HFFc6 (cell line): ENCODE results near the gene ANKDD1A. TPM values are rescaled to one million over a fixed set of nuclear protein-coding genes. Genes with fewer than 3 reads are reported as not detected.
A peak's percentile ranks its signal among the peaks of the same experiment; 100 is the strongest.

Experiments
- DNase-seq: peaks from one replicate; pipeline ENCODE4 v3.0.0-alpha.2; 2018
- H3K27ac Mint-ChIP-seq: 2 replicates; pipeline ENCODE4 v1.8.0; 2020; ENCODE audit warnings: mild to moderate bottlenecking, mixed read lengths
- H3K27me3 Mint-ChIP-seq: 2 replicates; pipeline ENCODE4 v1.8.0; 2021; ENCODE audit warnings: mild to moderate bottlenecking, moderate library complexity, mixed read lengths; ENCODE audit not compliant: insufficient read depth
- H3K36me3 Mint-ChIP-seq: 2 replicates; pipeline ENCODE4 v1.8.0; 2021; ENCODE audit warnings: low read depth, mixed read lengths
- H3K4me1 Mint-ChIP-seq: 2 replicates; pipeline ENCODE4 v1.8.0; 2020; ENCODE audit warnings: low read depth, mixed read lengths
- H3K4me3 Mint-ChIP-seq: 2 replicates; pipeline ENCODE4 v1.8.0; 2020; ENCODE audit warnings: mild to moderate bottlenecking, moderate library complexity, mixed read lengths
- H3K9me3 Mint-ChIP-seq: 2 replicates; pipeline ENCODE4 v1.8.0; 2020; ENCODE audit warnings: mild to moderate bottlenecking, mixed read lengths
- total RNA-seq, 6 experiments: library from RNA; stranded (reverse); fragmentation: NEBNext Ultra II Directional; extraction: Animal tissue kit (Norgen Biotek cat#: 25700); gene quantifications; 2 replicates in 1 of 6; 3 replicates in 5 of 6; pipeline ENCODE4 v1.2.3, GENCODE V29; 2021
- TF ChIP-seq, protein P1 (sequence below): fragments of 200-600 bp; sonication (generic); IDR thresholded peaks from 2 replicates; pipeline ENCODE4 v1.5.0; 2021; ENCODE audit warnings: antibody characterized with exemption, mild to moderate bottlenecking

The ANKDD1A gene
- total RNA-seq, 6 experiments from 2014 or later: 1.3 to 2.4 (median 1.9) TPM

DNA sequence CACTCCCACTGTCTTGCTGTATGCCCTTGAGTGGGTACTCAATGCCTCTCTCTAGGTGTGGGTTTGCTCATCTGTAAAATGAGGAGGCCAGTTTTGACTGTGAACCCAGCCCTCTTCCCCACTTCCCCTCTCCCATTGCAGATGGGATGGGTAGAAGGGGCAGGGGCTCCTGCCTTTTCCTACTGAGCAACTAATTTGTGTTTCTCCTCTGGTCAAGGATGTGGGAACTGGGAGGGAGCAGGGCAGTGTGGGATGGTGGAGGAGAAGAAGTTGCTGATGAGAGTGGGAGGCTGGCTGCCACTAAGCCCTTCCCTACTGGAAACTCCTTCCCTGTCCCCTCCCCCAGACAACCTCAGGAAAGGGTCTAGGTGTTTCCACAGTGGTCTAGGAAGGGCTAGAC, 20.1 kb upstream of the ANKDD1A start:
- Mint-ChIP-seq H3K4me1 (peaks cover 43% of the 10 kb centered on the region), H3K27me3 (no peaks in the 10 kb centered on the region; the same call in 1 of the 2 replicates), H3K36me3 (no peaks in the 10 kb centered on the region), H3K9me3 (no peaks in the 10 kb centered on the region), H3K27ac (no peak overlapping the region), H3K4me3 (no peak overlapping the region)
- DNase-seq: no peak
- TF ChIP-seq, protein P1, sequence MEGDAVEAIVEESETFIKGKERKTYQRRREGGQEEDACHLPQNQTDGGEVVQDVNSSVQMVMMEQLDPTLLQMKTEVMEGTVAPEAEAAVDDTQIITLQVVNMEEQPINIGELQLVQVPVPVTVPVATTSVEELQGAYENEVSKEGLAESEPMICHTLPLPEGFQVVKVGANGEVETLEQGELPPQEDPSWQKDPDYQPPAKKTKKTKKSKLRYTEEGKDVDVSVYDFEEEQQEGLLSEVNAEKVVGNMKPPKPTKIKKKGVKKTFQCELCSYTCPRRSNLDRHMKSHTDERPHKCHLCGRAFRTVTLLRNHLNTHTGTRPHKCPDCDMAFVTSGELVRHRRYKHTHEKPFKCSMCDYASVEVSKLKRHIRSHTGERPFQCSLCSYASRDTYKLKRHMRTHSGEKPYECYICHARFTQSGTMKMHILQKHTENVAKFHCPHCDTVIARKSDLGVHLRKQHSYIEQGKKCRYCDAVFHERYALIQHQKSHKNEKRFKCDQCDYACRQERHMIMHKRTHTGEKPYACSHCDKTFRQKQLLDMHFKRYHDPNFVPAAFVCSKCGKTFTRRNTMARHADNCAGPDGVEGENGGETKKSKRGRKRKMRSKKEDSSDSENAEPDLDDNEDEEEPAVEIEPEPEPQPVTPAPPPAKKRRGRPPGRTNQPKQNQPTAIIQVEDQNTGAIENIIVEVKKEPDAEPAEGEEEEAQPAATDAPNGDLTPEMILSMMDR: no peak

GRCh38 chr15:64892847-64893403, 18.8 kb upstream of the ANKDD1A start:
- no peaks in the 10 kb centered on the region; the same call in 1 of the 2 replicates for H3K27me3 Mint-ChIP-seq
- H3K27ac Mint-ChIP-seq: no peak overlapping the region; the same call in 1 of the 2 replicates
- H3K9me3 Mint-ChIP-seq: no peaks in the 10 kb centered on the region
- no peaks in the 10 kb centered on the region for H3K36me3 Mint-ChIP-seq
- DNase-seq: no peak
- TF ChIP-seq, protein P1: no peak
- no peak overlapping the region for H3K4me3 Mint-ChIP-seq
- H3K4me1 Mint-ChIP-seq: peaks cover 57% of the 10 kb centered on the region

- peak; percentile 86 for DNase-seq
- no peaks in the 10 kb centered on the region for H3K9me3 Mint-ChIP-seq
- TF ChIP-seq, protein P1: no peak
- H3K4me1 Mint-ChIP-seq: peaks cover 65% of the 10 kb centered on the region
- no peaks in the 10 kb centered on the region for H3K36me3 Mint-ChIP-seq
- H3K27ac Mint-ChIP-seq: peak overlapping the region; percentile 82
- peak overlapping the region; percentile 46 for H3K4me3 Mint-ChIP-seq
- H3K27me3 Mint-ChIP-seq: no peaks in the 10 kb centered on the region; the same call in 1 of the 2 replicates
These were observed 18.0 kb upstream of the ANKDD1A start for GRCh38 chr15:64893481-64894394.

GRCh38 chr15:64894395-64895056, 17.2 kb upstream of the ANKDD1A start:
- H3K4me1 Mint-ChIP-seq: peaks cover 65% of the 10 kb centered on the region
- H3K27ac Mint-ChIP-seq: peak overlapping the region; percentile 94
- no peaks in the 10 kb centered on the region; the same call in 1 of the 2 replicates for H3K27me3 Mint-ChIP-seq

More at GRCh38 chr15:64894395-64895056, 17.2 kb upstream of the ANKDD1A start:
- DNase-seq: no peak
- TF ChIP-seq, protein P1: no peak
- peak overlapping the region; percentile 82 for H3K4me3 Mint-ChIP-seq
- no peaks in the 10 kb centered on the region for H3K9me3 Mint-ChIP-seq
- H3K36me3 Mint-ChIP-seq: 0 out of 2 replicates have a peak, but pooled peaks cover 3% of the 10 kb centered on the region
